COLO829 (cell line): ENCODE data around the gene PIGL.
"Not testable (repeated sequence)": the region's sequence is repeated elsewhere in the genome, so short reads cannot be mapped to it uniquely, and the experiment has no call there.

Source experiments
- DNase-seq: peaks from one replicate; pipeline ENCODE4 v3.0.0; 2012; ENCODE audit warnings: low spot score

Gene PIGL

DNA sequence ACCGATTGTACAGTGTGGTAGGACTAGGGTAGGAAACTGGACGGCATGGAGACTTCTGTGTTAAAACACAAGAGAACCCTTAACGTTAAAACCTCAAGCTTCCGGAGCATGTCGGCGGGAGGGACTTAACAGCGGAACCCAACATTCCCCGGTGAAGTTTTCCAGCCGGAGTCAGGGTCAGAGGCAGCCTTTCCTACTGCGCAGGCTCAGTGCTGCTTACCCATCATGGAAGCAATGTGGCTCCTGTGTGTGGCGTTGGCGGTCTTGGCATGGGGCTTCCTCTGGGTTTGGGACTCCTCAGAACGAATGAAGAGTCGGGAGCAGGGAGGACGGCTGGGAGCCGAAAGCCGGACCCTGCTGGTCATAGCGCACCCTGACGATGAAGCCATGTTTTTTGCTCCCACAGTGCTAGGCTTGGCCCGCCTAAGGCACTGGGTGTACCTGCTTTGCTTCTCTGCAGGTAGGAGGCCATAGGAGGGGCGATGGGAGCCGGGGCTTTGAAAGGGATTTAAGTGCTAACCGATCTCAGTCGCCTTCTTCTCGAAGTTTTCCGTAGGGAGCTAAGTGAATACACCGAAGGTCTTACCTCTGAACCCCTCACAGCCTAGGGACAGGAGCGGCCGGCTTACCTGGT, at the start of gene PIGL:
TSS of gene PIGL (plus strand) at position 209 of the 634 bp plus-strand sequence. CDS start at position 226, 17 bp downstream.
- peak; percentile 85 for DNase-seq

DNA sequence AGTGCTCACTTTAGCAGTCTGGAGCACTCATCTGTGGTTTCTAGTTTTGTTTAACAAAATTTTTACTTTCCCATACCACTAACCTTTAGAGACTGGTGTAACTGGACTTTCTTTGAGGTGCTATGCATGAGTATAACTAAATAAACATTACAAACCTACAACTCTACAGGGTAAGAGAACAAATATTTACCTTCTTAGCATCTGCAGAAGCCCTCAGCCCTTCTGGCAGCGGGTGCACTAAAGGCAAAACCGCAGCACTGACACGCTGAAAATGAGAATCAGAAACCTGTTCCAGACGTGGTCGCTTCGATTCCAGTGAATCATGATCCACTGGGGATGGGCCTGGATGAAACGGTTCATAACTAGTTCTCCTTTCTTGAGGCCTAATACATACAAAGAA, 45.4 kb upstream of the PIGL start:
- DNase-seq: no peak

DNA sequence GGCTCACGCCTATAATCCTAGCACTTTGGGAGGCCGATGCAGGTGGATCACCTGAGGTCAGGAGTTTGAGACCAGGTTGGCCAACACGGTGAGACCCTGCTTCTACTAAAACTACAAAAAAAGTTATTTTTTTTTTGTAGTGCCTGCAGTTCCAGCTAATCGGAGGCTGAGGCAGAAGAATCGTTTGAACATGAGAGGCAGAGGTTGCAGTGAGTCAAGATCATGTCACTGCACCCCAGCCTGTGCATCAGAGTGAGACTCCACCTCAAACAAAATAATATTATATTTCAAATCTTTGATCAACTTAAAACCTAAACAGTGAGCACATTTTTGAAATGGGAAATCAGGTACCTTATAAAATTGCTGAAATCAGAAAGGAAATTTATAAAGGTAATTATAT, 38.2 kb upstream of the PIGL start:
- no peak for DNase-seq

DNA sequence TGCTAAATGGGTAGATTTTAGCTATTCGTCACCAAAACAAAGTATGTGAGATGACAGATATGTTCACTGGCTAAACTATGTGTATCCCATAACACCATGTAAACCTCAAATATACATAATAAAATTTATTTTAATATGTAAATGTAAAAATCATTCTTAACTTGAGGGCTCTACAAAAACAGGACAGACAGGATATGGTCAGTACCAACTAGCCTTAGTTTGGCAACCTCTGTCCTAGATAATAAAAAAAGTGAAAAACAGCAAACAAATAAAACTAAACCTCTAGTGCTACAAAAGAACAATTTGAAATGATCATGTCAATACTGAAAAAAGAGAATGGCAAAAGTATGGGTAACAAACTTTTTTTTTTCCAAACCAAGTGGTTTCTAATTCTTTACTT, 35.4 kb upstream of the PIGL start:
- DNase-seq: no peak

DNA sequence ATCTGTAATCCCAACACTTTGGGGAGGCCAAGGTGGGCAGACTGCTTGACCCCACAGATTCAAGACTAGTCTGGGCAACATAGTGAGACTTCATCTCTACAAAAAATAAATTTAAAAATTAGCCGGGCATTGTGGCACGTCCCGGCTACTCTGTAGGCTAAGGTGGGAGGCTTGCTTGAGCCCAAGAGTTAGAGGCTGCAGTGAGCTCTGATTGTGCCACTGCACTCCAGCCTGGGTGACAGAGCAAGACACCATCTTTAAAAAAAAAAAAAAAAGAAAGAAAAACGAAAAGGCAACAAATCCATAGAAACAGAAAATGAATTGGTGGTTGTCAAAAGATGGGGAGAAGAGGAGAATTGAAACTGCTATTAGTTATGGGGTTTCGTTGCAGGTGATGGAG, 29.4 kb upstream of the PIGL start:
- no peak for DNase-seq

- no peak for DNase-seq
Measured at GRCh38 chr17:16189791-16190348, 27.1 kb upstream of the PIGL start.

DNA sequence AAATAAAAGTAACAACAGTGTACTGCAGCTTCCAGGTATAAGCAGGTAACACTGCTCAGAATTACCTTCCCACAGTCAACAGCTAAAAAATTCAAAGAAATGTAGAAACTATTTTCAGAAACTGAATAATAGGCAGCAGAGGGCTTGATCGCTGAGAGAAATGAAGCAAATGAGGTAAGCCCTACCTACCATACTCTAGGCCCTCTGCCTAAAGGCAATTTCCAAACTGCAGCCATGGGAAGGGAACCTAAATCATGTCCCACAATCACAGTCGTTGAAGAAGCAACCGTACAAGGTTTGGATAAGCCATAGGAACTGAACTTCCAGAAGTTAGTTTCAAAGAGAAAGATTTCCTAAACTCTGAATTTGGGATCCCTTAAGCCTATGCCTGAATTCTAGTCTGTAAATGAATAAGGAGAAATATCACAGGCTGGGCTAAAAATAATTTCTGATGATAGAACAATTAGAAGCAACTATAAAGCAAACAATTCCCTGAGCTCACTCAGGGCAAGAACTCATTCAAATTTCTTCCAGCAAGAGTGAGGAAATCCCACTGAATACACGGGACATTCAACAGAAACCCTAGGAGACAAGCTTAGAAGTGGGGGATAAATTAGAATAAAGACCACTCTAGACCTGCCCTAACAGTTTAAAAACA, 26.2 kb upstream of the PIGL start:
- DNase-seq: no peak

DNA sequence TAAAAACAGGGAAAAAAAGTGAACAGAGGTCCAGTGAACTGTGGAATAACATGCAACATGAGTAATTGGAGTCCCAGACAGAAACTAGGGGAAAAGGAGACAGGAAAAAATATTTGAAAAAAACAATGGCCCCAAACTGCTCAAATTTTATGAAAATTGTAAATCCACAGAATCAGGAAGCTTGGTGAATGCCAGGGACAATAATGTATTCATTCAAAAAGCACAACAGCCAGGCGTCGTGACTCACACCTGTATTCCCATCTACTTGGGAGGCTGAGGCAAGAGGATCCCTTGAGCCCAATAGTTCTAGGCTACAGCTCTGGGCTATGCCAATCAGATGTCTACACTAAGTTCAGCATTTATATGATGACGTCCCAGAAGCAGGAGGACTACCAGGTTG, 25.4 kb upstream of the PIGL start:
- DNase-seq: no peak

GRCh38 chr17:16194307-16194835, 22.6 kb upstream of the PIGL start:
- not testable (repeated sequence) for DNase-seq

DNA sequence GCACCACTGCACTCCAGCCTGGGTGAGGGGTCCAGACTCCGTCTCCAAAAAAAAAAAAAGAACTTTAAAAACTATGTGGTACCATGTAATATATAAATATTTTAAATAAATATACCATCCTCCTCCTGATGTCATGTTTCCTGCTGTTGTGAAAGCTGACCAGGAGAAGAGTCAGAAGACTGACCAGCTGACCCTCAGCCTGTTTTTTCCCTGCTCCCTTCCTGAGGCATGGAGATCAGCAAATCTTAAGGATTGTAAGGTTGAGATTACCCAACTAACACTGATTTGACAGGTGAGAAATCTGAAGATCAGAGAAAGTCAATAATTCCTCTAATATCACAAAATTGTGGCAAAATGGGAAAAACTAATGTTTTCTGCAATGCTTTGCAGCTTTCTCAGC, 19.7 kb upstream of the PIGL start:
- DNase-seq: no peak

DNA sequence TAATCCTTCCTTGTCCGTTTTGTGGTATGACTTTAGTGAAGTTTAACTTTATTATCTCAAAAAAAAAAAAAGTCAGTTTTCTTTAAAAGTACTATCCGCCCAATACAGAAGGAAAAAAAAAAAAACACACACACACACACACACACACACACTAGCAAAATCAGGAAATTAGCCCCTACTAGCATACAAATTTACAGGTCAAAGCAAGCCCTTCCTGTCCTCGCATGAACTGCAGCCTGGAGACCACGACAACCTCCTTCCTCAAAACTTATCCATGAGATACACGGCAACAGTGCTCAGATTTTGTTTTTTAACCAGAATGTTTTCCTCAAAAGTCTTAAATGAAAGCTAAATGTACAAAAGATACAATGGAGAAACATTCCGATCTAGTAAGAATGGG, 17.9 kb upstream of the PIGL start:
- no peak for DNase-seq

DNA sequence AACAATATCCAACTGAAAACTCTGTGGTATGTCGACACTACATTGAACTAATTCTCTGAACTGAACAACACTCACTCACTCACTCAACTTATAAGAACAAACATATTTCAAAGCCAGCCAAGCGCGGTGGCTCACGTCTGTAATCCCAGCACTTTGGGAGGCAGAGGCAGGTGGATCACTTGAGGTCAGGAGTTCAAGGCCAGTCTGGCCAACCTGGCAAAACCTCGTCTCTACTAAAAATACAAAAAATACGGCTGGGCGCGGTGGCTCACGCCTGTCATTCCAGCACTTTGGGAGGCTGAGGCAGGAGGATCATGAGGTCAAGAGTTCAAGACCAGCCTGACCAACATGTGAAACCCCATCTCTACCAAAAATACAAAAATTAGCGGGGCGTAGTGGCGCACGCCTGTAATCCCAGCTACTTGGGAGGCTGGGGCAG, 15.3 kb upstream of the PIGL start:
- not testable (repeated sequence) for DNase-seq

GRCh38 chr17:16202554-16203500, 14.2 kb upstream of the PIGL start:
- DNase-seq: not testable (repeated sequence)

GRCh38 chr17:16204763-16205162, 12.2 kb upstream of the PIGL start:
- not testable (repeated sequence) for DNase-seq

DNA sequence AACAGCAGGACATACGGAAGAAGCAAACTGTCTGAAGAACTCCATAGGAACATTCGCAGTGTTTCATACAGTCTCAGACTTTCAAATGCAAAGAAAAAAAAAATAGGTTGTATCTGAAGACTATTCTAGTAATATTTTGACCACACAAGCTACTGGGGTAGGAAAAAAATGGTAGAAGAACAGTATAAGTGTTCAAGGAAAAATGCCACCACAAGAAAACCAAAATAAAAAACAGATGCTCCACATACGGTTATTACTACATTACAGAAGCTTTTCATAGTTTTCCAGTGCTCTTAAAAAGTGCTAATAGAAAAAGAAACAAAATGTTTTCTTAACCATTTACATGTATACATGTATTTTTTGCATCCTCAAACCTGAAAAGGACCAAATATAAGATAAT, 5.4 kb upstream of the PIGL start:
- DNase-seq: no peak

DNA sequence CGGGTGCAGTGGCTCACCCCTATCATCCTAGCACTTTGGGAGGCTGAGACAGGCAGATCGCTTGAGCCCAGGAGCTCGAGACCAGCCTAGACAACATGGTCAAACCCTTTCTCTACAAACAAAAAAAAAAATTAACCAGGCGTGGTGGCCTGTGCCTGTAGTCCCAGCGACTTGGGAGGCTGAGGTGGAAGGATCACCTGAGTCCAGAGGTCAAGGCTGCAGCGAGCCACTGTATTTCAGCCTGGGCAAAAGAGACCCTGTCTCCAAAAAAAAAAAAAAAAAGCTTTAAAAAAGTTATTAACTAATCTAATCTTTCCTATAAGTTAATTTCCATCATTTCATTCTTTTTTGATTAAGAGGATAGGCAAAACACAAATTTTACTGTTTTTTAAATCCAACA, 4.2 kb upstream of the PIGL start:
- DNase-seq: no peak

GRCh38 chr17:16214190-16215001, 2.6 kb upstream of the PIGL start:
- DNase-seq: no peak

- DNase-seq: no peak
Measured at GRCh38 chr17:16215002-16215272, 2.1 kb upstream of the PIGL start.

DNA sequence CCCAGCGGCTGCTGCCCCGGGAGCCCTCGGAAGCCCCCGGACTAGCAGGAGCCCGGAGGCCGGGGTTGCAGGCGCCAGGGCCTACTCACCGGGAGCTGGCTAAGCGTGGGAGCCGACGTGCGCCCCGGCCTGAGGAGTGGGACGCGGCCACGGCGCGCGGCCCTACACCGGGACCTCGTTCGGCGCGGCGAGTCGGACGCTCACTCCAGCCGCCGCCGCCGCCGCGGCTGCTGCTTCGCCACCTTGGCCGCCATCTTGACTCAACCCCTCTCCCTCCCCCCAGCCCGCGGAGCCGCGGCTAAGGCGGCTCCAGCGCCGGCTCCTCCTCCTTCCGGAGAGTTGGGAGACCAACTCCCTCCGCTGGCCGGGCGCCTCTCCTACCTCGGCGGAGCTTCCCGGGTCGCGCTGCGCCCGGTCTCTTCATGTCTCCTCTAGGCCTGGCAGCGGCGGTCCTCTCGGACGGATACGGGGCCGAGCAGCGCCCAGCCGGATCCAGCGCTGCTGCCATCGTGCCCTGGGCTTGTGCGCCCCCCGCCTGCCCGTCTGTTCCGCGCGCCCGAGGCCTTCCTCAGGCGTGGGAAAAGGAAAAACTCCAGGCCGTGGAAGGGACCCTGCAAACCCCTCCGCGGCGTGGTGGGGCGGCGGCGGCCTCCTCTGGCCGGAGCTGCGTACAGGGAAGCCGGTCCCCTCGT, 1.6 kb upstream of the PIGL start, which contains the start of gene NCOR1:
TSS of gene NCOR1 (minus strand) at position 262 of the 692 bp plus-strand sequence. CDS start 20,965 bp downstream, outside the sequence.
- peak; percentile 64 for DNase-seq

DNA sequence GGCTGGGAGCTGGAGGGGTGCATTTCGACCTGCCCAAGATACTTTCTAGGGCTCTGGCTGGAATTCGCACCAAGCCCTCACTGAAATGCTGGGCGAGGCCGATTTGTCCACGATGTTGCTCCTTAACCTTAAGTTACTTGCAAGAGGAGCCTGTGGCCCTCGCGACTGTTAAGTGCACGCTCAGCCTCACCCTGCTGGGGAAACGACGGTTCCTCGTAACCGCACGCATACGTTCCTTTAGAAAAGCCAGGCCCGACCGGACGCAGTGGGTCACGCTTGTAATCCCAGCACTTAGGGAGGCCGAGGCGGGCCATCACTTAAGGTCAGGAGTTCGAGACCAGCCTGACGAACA, 1.1 kb upstream of the PIGL start:
- DNase-seq: no peak
